ENCODE measurements around the gene UTRN. TPM values are rescaled to one million over a fixed set of nuclear protein-coding genes. Genes with fewer than 3 reads are reported as not detected.
A peak's percentile ranks its signal among the peaks of the same experiment; 100 is the strongest.

UTRN gene
- total RNA-seq, 3 donors from 2014 or later = 88.9 to 107 (median 94.0) TPM

GRCh38 chr6:144319211-144319610 is 34.1 kb downstream of the UTRN start:
- intact Hi-C loops (cut with DNase I, micrococcal nuclease) = no loop called here
- ATAC-seq (no peak), DNase-seq (no peak)
- no peak overlapping the region for H3K4me3 ChIP-seq
- H3K9me3 ChIP-seq = no peaks in the 10 kb centered on the region
- no peaks in the 10 kb centered on the region for H3K36me3 ChIP-seq (ENCODE audit: low read depth)
- H3K4me1 ChIP-seq (ENCODE audit: low read depth) = no peaks in the 10 kb centered on the region
- no peak for TF ChIP-seq CTCF (IDR thresholded peaks at IDR 0.05)

- ATAC-seq = no peak
- Histone ChIP-seq H3K4me3 (no peak overlapping the region), H3K36me3 (ENCODE audit: low read depth) (no peaks in the 10 kb centered on the region), H3K9me3 (no peaks in the 10 kb centered on the region), H3K4me1 (ENCODE audit: low read depth) (no peaks in the 10 kb centered on the region)
- no peak for TF ChIP-seq CTCF (IDR thresholded peaks at IDR 0.05)
- no peak for DNase-seq
- intact Hi-C loops (cut with DNase I, micrococcal nuclease) = no loop called here
Observed at GRCh38 chr6:144320741-144321140, 35.6 kb downstream of the UTRN start.

GRCh38 chr6:144321839-144322591 is 36.9 kb downstream of the UTRN start:
- peak; percentile 27 for ATAC-seq
- Histone ChIP-seq H3K36me3 (ENCODE audit: low read depth) (no peaks in the 10 kb centered on the region), H3K4me1 (ENCODE audit: low read depth) (no peaks in the 10 kb centered on the region), H3K9me3 (no peaks in the 10 kb centered on the region), H3K4me3 (no peak overlapping the region)
- no peak for DNase-seq
- intact Hi-C loops (cut with DNase I, micrococcal nuclease) = no loop called here
- no peak for TF ChIP-seq CTCF (IDR thresholded peaks at IDR 0.05)

- Histone ChIP-seq H3K9me3 (no peaks in the 10 kb centered on the region), H3K4me1 (ENCODE audit: low read depth) (peaks cover 6% of the 10 kb centered on the region), H3K36me3 (ENCODE audit: low read depth) (no peaks in the 10 kb centered on the region), H3K4me3 (no peak overlapping the region)
- DNase-seq (no peak), ATAC-seq (no peak)
- intact Hi-C loops (cut with DNase I, micrococcal nuclease) = no loop called here
- no peak for TF ChIP-seq CTCF (IDR thresholded peaks at IDR 0.05)
Observed at GRCh38 chr6:144325232-144325631, 40.1 kb downstream of the UTRN start.

GRCh38 chr6:144326393-144326792 is 41.3 kb downstream of the UTRN start:
- H3K9me3 ChIP-seq = no peaks in the 10 kb centered on the region
- no peaks in the 10 kb centered on the region for H3K36me3 ChIP-seq (ENCODE audit: low read depth)
- H3K4me1 ChIP-seq (ENCODE audit: low read depth) = peaks cover 11% of the 10 kb centered on the region
- DNase-seq (no peak), ATAC-seq (no peak)
- intact Hi-C loops (cut with DNase I, micrococcal nuclease) = no loop called here
- no peak overlapping the region for H3K4me3 ChIP-seq
- no peak for TF ChIP-seq CTCF (IDR thresholded peaks at IDR 0.05)

All from mucosa of descending colon (tissue), 3 donors.